AG09309 (cell line): ENCODE results near the gene ANKRD37.
"Not testable (repeated sequence)": the region's sequence is repeated elsewhere in the genome, so short reads cannot be mapped to it uniquely, and the experiment has no call there.

Experiments
- DNase-seq: peaks from one replicate; pipeline ENCODE4 v3.0.0-alpha.2; 2010; ENCODE audit warnings: low read depth
- H3K4me3 ChIP-seq: 2 replicates; pipeline ENCODE4 v1.5.1; 2011; ENCODE audit warnings: mild to moderate bottlenecking, low read depth, low read length, moderate library complexity; ENCODE audit not compliant: control insufficient read depth
- CTCF ChIP-seq: IDR thresholded peaks from 2 replicates; pipeline ENCODE4 v1.5.1; 2011; ENCODE audit warnings: mild to moderate bottlenecking, low read depth, low read length, inconsistent platforms; ENCODE audit not compliant: insufficient read depth, control insufficient read depth; ENCODE audit errors: missing control alignments

Gene ANKRD37

GRCh38 chr4:185357733-185358440, 38.8 kb upstream of the ANKRD37 start:
- DNase-seq, result no peak
- no peak overlapping the region for H3K4me3 ChIP-seq
- TF ChIP-seq CTCF, result no peak

GRCh38 chr4:185358514-185358913, 38.1 kb upstream of the ANKRD37 start:
- DNase-seq, result peak; percentile 51
- H3K4me3 ChIP-seq, result no peak overlapping the region
- TF ChIP-seq CTCF, result no peak

GRCh38 chr4:185358959-185359358, 37.7 kb upstream of the ANKRD37 start:
- H3K4me3 ChIP-seq, result no peak overlapping the region
- DNase-seq, result peak; percentile 53
- no peak for TF ChIP-seq CTCF

- no peak overlapping the region for H3K4me3 ChIP-seq
- TF ChIP-seq CTCF, result no peak
- peak; percentile 60 for DNase-seq
These were observed 36.7 kb upstream of the ANKRD37 start for GRCh38 chr4:185359767-185360446.

GRCh38 chr4:185361872-185362271, 34.8 kb upstream of the ANKRD37 start:
- no peak for DNase-seq
- no peak overlapping the region for H3K4me3 ChIP-seq
- no peak for TF ChIP-seq CTCF

GRCh38 chr4:185362570-185362969, 34.1 kb upstream of the ANKRD37 start:
- not testable (repeated sequence) for H3K4me3 ChIP-seq, DNase-seq

GRCh38 chr4:185363251-185363650, 33.4 kb upstream of the ANKRD37 start:
- no peak overlapping the region for H3K4me3 ChIP-seq
- no peak for DNase-seq
- no peak for TF ChIP-seq CTCF
